Transverse colon (tissue), 4 donors: ENCODE results near the gene R3HDM4. TPM values are rescaled to one million over a fixed set of nuclear protein-coding genes. Genes with fewer than 3 reads are reported as not detected.
A peak's percentile ranks its signal among the peaks of the same experiment; 100 is the strongest.

Experiments
- DNase-seq: peaks from one replicate; pipeline ENCODE4 v3.0.0-alpha.2; 2019
- H3K27ac ChIP-seq, 4 donors: fragments of 200-600 bp; sonication (generic); 2 replicates each; pipeline ENCODE4 v1.5.1; 2016 to 2018; ENCODE audit warnings: inconsistent platforms in 4 of 4
- H3K27me3 ChIP-seq: fragments of 200-600 bp; sonication (generic); 2 replicates; pipeline ENCODE4 v1.5.1; 2017; ENCODE audit warnings: inconsistent platforms
- H3K36me3 ChIP-seq, 4 donors: fragments of 200-600 bp; sonication (generic); 2 replicates each; pipeline ENCODE4 v1.5.1; 2017 to 2019; ENCODE audit warnings: inconsistent platforms in 4 of 4
- H3K4me1 ChIP-seq, 4 donors: fragments of 200-600 bp; sonication (generic); 2 replicates each; pipeline ENCODE4 v1.5.1; 2017 to 2020; ENCODE audit warnings: inconsistent platforms in 4 of 4
- H3K4me3 ChIP-seq, 4 donors: fragments of 200-600 bp; sonication (generic); 1 replicate in 1 of 4; 2 replicates in 3 of 4; pipeline versions ENCODE4 v1.5.1 to v1.6.1; 2017 to 2019; ENCODE audit warnings: inconsistent platforms in 4 of 4
- H3K9me3 ChIP-seq, 2 donors: fragments of 200-600 bp; sonication (generic); 2 replicates each; pipeline ENCODE4 v1.5.1; 2017 to 2019; ENCODE audit warnings: inconsistent platforms in 2 of 2
- CTCF ChIP-seq, 5 experiments: fragments of 200-600 bp in 3 of 5; fragments of 450-650 bp in 2 of 5; sonication (generic) in 3 of 5; IDR thresholded peaks; 1 replicate in 2 of 5; 2 replicates in 3 of 5; pipeline ENCODE4 v1.5.1; 2016 to 2017; ENCODE audit warnings: antibody characterized with exemption in 5 of 5, inconsistent platforms in 3 of 5, mild to moderate bottlenecking in 2 of 5, moderate library complexity in 1 of 5
- EP300 ChIP-seq: sonication (generic); formaldehyde crosslinking; IDR thresholded peaks from one replicate; pipeline ENCODE4 v1.6.1; 2017; ENCODE audit warnings: antibody characterized with exemption, low read depth
- POLR2A ChIP-seq: fragments of 450-650 bp; IDR thresholded peaks from one replicate; pipeline ENCODE4 v1.6.1; 2016; ENCODE audit warnings: antibody characterized with exemption, mild to moderate bottlenecking, moderate library complexity
- POLR2AphosphoS5 ChIP-seq, 3 donors: sonication (generic); formaldehyde crosslinking; IDR thresholded peaks; one replicate each; pipeline ENCODE4 v1.6.1; 2016; ENCODE audit warnings: antibody characterized with exemption in 3 of 3
- WGBS, 2 donors: methylation state at CpG; one replicate each; pipeline ENCODE4 v1.1.5; 2018; ENCODE audit warnings: low coverage in 1 of 2; 5-methylcytosine and 5-hydroxymethylcytosine counted together
- in situ Hi-C, 4 donors: fragments of 200-750 bp; cut with MboI; loops; one replicate each; pipeline versions ENCODE4 v1.15.0 to v1.15.1; 2017; ENCODE audit warnings: low sequenced_read_pairs in 3 of 4, low pct_ligation_motif_present in 1 of 4, low pct_unique_long_range_greater_than_20kb in 1 of 4
- intact Hi-C: fragments of 100-400 bp; cut with DNase I; formaldehyde crosslinking; loops from one replicate; pipeline ENCODE4 v1.15.1; 2023; ENCODE audit warnings: low total_unique reads
- total RNA-seq, 4 donors: library from RNA; depleted of rRNA; stranded (reverse); fragments of >200 nt; gene quantifications; one replicate each; pipeline ENCODE4 v1.1.0, GENCODE V29; 2016

Gene R3HDM4
- total RNA-seq, 4 donors from 2014 or later, result 43.8 to 49.4 (median 46.7) TPM

- peak; percentile 68 for DNase-seq
- H3K4me1 ChIP-seq, result peaks cover 20 to 43% (median 25%) of the 10 kb centered on the region in 4 donors
- WGBS, 2 donors, result 17% methylated on average over 20 of the region's 21 CpGs; no CpG with 5 or more reads in 1 of the 2 donors
- peak overlapping the region in 2 of 4 donors; percentile 17 to 31 for H3K4me3 ChIP-seq
- peak overlapping the region in 3 of 4 donors; percentile 57 to 63 (median 61) for H3K27ac ChIP-seq
- intact Hi-C loops (no loop called here), in situ Hi-C loops (no loop called here)
- peaks cover 4% of the 10 kb centered on the region for H3K27me3 ChIP-seq
- TF ChIP-seq EP300 (no peak), POLR2AphosphoS5 (IDR thresholded peaks at IDR 0.05) (no peak), POLR2A (no peak), CTCF (IDR thresholded peaks at IDR 0.05) (no peak)
- no peaks in the 10 kb centered on the region for H3K9me3 ChIP-seq
- H3K36me3 ChIP-seq, result no peaks in the 10 kb centered on the region
These were observed 39.8 kb upstream of the R3HDM4 start for GRCh38 chr19:952680-953444.

DNA sequence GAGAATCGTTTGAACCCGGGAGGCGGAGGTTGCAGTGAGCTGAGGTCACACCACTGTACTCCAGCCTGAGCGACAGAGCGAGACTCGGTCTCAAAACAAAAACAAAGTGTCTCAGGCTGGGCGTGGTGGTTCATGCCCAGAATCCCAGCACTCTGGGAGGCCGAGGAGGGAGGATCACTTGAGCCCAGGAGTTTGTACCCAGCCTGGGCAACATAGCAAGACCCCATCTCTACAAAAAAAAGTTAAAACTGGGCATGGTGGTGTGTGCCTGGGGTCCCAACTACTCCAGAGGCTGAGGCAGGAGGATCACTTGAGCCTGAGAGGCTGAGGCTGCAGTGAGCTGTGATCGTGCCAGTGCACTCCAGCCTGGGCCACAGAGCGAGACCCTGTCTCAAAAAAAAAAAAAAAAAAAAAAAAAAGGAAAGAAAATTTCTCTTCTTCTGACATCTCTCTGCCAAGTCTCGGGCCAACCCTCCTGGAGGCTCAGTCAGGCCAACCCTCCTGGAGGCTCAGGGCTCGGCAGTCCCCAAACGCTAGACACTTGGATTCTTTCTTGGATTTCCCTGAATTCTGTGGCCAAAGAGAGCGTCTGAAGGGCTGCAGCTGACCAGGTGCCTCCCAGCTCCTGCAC, 39.1 kb upstream of the R3HDM4 start:
- Histone ChIP-seq H3K4me3 (peak overlapping the region in 1 of 4 donors; percentile 31), H3K27ac (peak overlapping the region in 3 of 4 donors; percentile 57 to 63 (median 61)), H3K27me3 (peaks cover 4% of the 10 kb centered on the region), H3K4me1 (peaks cover 20 to 42% (median 25%) of the 10 kb centered on the region in 4 donors), H3K9me3 (no peaks in the 10 kb centered on the region), H3K36me3 (no peaks in the 10 kb centered on the region)
- no peak for TF ChIP-seq CTCF (IDR thresholded peaks at IDR 0.05)
- no peak for TF ChIP-seq POLR2AphosphoS5 (IDR thresholded peaks at IDR 0.05)
- no peak for TF ChIP-seq EP300
- TF ChIP-seq POLR2A, result no peak
- intact Hi-C loops, result no loop called here
- in situ Hi-C loops, result no loop called here
- 48% methylated on average over 14 of the region's 14 CpGs; no CpG with 5 or more reads in 1 of the 2 donors for WGBS, 2 donors
- no peak for DNase-seq

- H3K27me3 ChIP-seq, result peaks cover 2% of the 10 kb centered on the region
- no peak overlapping the region for H3K27ac ChIP-seq
- H3K9me3 ChIP-seq, result no peaks in the 10 kb centered on the region
- in situ Hi-C loops, result no loop called here
- WGBS, 2 donors, result 75 to 83% methylated on average over 1 to 17 of the region's 17 CpGs
- no peak for DNase-seq
- peaks cover 13 to 27% (median 15%) of the 10 kb centered on the region in 4 donors for H3K4me1 ChIP-seq
- no peaks in the 10 kb centered on the region for H3K36me3 ChIP-seq
- TF ChIP-seq POLR2AphosphoS5 (IDR thresholded peaks at IDR 0.05) (no peak), POLR2A (no peak), EP300 (no peak), CTCF (IDR thresholded peaks at IDR 0.05) (no peak)
- intact Hi-C loops, result no loop called here
- H3K4me3 ChIP-seq, result no peak overlapping the region
These were observed 37.5 kb upstream of the R3HDM4 start for GRCh38 chr19:950352-951066.

- in situ Hi-C loops, result no loop called here
- no peak overlapping the region for H3K27ac ChIP-seq
These were observed 36.0 kb upstream of the R3HDM4 start for GRCh38 chr19:948842-949496.

More at GRCh38 chr19:948842-949496, 36.0 kb upstream of the R3HDM4 start:
- H3K4me3 ChIP-seq, result no peak overlapping the region
- no peaks in the 10 kb centered on the region for H3K27me3 ChIP-seq
- 88 to 92% methylated on average over 4 to 18 of the region's 25 CpGs for WGBS, 2 donors
- TF ChIP-seq POLR2AphosphoS5 (IDR thresholded peaks at IDR 0.05) (no peak), CTCF (IDR thresholded peaks at IDR 0.05) (no peak), POLR2A (no peak), EP300 (no peak)
- peaks cover 19 to 40% (median 22%) of the 10 kb centered on the region in 4 donors for H3K4me1 ChIP-seq
- no peaks in the 10 kb centered on the region for H3K9me3 ChIP-seq
- intact Hi-C loops, result no loop called here
- no peak for DNase-seq
- no peaks in the 10 kb centered on the region for H3K36me3 ChIP-seq
